HCEC 1CT (cell line): Measurements from ENCODE around the gene MYO1D.

Source experiments
- DNase-seq: peaks from one replicate; pipeline ENCODE4 v3.0.0-alpha.2; 2017

MYO1D gene

DNA sequence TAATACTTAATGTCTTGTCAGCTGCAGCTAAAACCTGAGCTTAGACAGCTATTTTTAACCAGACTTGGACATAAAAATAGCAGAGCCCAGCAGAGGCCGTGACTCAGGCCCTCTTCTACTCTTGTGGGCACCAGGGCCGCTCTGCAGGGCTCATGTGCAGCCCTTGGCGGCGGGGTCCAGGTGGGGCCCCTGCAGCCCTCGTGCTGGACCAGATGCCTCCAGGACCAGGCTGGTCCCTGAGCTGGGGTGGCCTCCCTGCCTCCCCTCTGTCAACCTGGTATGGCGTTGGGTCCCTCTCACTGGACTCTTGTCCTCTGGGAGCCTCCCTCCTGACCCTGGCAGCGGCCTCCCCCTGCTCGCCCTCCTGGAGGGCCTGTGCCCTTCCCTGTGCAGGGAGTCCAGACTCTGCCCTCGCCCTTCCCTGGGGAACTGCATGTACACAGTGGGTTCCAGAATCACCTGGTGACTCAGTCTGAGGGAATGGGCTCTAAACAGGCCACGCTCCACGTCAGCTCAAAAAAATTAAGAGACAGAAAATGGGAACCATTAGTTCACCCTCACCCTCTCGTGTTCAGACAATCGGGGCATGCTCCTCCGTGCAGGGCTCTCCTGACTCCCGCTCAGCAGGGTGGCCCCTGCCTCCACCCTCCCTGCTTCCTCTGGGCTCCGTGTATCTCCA, 380.4 kb downstream of the MYO1D start:
- peak; percentile 90 for DNase-seq

DNA sequence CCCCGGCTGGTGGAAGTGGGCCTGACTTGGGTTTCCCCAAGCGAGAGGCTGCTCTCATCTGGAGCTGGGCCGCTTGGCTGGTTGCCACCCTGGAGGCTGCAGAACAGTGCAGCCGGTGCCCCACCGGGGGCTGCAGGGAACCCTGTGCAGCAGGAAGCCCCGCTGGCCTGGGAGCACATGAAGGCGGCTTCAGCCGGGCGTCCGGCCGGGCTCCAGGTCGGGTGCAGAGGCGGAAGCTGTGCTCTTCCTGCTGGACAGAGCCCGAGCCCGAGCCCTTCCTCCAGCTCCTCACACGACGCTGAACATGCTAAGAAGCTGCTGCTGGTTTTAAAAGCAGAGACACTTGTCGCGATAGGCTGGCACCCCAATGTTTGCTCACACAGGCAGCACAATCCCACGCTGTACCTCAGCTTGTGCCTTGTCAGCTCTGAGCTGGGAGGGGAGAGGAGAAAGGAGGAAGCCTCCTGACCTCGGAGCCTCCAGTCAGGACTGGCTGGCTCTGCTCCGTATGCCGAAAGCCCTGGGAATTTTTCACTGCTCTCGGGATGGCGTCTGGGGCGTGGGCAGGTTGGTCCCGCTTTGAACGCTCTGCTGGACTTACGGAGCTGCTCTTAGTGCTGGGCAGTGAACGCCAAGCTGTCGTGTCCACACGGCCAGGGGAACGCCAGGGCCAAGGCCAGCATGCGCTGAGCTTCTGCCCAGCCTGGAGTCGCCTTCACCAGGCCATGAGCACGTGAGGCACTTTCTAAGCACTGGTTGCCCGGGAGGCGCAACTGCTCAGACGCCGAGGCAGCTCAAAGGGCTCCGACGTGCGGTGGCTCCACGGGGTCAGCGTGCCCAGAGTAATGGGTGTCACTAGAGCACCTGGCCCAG, 381.3 kb downstream of the MYO1D start:
- DNase-seq, result no peak

- no peak for DNase-seq
Measured at GRCh38 chr17:32494621-32495358, 382.1 kb downstream of the MYO1D start.

- DNase-seq, result no peak
Measured at GRCh38 chr17:32493976-32494513, 382.9 kb downstream of the MYO1D start.

DNA sequence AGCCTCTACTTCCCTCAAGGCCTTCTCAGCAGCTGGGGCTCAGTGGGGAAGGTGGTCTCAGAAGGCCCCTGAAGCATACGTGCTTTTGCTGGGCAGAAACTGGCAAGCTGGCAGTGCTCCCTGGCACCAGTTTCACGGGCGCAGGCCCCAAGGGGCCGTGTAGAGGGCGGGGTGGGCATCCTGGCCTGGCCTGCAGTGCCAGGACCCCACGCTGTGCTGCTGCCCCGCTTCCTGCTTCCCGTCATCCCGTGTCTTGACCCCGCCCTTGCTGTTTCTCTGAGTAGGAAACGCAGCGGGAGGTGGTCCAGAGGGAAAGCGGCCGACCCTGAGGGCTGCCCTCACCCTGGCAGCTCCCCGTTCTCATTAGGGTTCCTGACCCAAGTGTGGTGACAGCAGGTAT, 383.4 kb downstream of the MYO1D start:
- DNase-seq, result no peak

DNA sequence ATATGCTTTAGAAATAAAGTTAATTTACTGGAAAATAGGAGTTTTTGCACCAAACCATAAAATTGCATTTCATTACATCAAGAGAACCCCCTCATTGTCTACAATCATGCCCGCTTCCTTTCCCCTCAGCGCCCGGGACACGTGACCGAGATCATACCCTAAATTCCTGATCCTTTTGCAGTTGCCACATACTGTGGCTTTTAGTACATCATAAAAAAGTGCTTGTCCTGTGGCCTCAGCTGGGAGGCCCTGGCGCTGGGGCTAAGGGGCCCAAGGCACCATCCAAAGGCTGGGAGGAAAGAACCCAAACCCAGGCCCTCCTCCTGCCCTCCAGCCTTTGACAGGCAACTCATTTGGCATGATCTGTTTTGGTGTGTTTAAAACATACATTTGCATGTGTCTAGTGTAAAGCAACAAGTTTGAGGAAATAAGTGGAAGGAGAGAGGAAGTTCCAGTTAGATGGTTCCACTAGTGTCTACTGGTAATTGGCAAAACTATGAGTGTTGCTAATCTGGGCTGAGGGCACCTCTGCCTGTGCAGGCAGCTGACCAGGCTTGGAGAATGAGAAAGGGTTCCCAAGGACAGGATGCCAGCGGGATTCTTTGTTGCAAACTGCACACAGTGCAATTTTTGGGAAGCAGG, 384.2 kb downstream of the MYO1D start:
- no peak for DNase-seq

DNA sequence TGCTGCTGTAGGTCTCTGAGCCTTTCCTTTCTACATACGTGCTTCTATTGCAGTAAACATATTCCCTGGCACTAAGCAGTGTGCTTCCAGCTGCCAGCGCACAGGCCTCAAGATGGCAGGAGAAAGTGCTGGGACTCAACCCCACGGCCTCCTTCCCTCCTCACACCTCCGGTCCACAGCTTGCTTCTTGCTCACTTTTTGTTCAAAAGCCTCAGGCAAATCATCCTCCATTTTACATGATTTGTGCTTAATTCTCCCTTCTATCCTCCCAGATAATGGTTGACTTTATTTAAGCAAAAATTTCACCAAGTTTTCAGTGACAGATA, 384.7 kb downstream of the MYO1D start:
- DNase-seq, result no peak

- no peak for DNase-seq
Measured at GRCh38 chr17:32491371-32492263, 385.3 kb downstream of the MYO1D start.

DNA sequence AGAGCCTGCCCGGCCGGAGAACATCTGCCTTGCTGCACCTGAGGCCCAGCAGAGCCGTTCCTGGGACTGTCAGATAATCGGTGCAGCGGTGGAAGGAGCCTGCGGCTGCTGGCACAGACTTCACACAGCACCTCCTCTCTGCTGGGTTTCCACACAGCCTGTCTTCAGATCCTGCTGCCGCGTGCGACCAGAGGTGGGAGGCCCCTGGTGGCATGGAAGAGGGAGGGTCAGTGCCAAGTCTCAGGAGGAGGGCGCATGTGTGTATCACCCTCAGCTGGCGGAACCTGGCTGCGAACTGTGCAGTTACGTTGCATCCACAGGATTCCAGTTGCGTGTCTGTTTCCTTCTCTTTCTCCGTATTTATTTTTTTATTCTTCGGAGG, 386.8 kb downstream of the MYO1D start:
- DNase-seq, result no peak

DNA sequence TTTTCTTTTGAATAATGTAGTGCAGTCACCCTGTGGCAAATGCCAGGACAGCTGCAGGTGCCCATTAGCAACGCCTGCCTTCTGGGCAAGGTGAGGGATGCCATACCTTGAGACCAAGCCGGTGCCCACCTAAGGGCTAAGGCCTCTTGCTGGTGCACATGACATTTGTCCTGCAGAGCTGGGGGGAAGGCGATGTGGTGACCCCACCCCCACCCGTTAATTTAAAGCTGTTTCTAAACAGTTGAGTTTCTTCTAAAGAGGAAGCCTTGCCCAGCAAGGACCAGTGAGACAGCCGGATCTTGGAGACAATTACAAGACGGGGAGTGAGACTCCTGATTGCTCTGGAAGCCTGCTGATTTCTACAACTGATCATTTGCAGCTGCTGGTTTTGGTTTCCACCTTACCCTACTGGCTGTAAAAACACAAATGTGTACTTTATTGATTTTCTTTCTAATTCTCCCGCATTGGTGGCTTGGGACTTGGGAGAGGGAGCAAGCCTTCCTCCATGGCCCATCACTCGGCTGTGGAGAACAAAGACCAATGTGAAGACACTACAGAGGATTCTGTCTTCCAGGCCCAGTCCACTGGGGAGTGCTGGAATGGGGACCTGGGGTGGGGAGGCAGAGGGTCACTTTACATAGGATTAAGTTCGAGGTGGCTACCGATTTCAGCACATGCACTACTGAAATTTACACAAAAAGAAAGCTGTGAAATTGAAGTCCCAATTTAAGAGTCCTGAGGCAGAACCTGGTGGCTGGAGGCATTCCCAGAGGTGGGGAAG, 387.4 kb downstream of the MYO1D start:
- no peak for DNase-seq

DNA sequence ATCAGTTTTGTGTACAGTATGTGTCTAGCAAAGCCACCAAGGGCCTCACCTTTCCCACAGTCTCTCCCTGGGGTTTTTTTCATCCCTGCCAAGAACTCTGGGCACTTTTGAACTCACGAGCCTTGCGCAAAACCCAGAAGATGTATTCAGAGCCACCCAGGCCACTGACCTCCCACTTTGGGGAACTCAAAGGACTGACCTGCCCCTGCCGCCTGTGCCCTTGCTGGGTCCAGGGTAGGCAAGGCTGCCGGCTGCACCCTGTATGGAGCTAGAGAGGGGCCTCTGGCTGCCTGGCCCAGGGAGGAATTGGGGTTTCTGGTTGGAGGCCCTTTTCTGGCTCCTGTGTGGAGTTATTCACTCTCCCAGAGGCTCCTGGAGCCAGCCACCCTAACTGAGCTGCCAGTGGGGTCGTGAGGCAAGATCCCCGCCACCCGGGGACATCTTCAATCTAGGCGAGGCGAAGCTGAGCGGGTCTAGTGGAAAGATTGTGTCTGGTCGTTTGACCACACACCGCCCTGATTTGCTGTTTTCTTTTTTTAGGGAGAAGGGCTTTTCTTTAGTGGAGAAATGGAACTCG, 388.2 kb downstream of the MYO1D start:
- no peak for DNase-seq

GRCh38 chr17:32488177-32488542, 388.8 kb downstream of the MYO1D start:
- no peak for DNase-seq

DNA sequence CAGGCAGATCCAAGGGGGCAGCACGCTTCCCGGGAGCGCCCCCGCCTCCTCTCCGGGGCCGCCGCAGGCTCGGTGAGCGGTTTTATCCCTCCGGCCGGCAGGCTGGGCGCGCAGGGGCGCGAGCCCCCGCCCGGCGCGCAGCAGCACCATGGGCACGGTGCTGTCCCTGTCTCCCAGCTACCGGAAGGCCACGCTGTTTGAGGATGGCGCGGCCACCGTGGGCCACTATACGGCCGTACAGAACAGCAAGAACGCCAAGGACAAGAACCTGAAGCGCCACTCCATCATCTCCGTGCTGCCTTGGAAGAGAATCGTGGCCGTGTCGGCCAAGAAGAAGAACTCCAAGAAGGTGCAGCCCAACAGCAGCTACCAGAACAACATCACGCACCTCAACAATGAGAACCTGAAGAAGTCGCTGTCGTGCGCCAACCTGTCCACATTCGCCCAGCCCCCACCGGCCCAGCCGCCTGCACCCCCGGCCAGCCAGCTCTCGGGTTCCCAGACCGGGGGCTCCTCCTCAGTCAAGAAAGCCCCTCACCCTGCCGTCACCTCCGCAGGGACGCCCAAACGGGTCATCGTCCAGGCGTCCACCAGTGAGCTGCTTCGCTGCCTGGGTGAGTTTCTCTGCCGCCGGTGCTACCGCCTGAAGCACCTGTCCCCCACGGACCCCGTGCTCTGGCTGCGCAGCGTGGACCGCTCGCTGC, 389.3 kb downstream of the MYO1D start:
- DNase-seq, result no peak

- peak; percentile 74 for DNase-seq
Measured at GRCh38 chr17:32486701-32487472, 390.0 kb downstream of the MYO1D start, which contains the start of gene CDK5R1. Gene CDK5R1, plus strand, starts transcription at chr17:32486993. Its CDS starts 628 bp downstream, at chr17:32487621.

DNA sequence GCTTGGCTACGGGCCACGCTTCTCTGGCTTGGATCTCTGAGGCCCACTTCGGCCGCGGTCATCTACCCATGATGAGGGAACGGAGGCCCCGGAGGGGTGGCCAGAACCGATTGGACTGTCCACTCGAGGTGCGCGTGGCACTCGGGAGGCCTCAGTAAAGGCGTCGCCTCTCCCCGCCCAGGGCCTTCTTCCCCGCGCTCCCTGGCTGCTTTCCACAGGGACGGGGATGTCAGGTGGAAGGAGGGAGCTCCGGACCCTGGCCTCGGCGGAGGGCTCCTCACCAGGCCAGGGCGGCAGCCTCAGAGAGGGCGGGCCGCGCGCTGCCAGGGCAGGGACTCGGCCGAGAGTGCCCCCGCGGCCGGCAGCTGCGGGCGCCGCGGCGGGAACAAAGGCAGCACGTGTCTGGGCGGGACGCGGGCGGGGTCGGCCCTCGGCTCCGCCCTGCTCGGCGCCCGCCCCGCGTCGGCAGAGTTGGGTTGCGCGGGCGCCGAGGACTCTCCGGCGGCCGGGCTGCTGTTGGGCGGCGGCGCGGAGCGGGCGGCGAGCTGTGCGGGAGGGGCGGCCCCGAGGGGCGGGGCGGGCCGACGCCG, 390.7 kb downstream of the MYO1D start:
- DNase-seq, result peak; percentile 71

DNA sequence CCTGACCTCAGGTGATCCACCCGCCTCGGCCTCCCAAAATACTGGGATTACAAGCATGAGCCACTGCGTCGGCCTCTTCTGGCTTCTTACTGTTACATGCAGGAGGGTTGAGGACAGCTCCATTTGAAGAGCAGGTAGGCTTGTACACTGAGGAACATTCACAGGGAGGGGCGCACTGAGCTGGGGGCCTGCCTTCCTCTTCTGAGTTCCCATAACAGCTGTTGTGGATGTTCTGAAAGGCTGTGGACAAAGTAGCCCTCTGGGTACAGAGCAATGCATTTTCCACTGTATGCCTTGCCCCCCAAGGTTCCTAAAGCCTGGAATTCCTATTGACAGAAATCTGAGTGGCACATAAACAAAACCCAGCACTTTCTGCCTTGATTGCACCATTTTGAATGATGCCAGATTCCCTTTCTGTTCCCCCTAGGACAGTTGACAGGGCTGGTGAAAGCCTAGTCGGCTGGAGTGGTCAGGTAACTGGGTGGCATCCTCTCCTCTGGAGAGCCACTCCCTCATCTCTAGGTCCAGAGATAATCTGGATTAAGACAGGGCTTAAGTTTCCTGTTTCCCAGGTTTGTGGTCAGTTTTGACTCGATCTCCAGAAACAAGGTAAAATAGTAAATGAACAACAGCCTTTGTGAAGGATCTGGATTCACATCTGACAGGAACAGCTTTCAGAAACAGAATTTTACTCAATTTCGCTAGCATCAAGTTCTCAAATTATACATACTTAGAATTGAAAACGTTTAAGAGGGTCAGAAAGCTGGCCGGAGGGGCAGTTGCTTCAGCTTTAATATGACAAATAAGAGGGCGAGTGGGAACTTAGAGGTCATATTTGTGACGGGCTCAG, 391.4 kb downstream of the MYO1D start:
- DNase-seq, result no peak

DNA sequence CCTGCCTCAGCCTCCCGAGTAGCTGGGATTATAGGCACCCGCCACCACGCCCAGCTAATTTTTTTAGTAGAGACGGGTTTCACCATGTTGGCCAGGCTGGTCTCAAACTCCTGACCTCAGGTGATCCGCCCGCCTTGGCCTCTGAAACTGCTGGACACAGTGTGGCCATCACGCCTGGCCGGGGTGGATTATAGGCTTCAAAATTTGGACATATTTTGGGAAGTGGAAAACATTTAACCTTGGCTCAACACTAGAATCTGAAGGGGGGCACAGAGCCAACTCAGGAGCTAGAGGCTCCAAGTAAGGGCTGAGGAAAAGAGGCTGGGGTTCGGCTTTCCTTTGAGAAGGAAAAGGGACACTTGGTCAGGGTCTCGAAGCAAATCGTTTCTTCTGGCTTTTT, 392.3 kb downstream of the MYO1D start:
- DNase-seq, result no peak

DNA sequence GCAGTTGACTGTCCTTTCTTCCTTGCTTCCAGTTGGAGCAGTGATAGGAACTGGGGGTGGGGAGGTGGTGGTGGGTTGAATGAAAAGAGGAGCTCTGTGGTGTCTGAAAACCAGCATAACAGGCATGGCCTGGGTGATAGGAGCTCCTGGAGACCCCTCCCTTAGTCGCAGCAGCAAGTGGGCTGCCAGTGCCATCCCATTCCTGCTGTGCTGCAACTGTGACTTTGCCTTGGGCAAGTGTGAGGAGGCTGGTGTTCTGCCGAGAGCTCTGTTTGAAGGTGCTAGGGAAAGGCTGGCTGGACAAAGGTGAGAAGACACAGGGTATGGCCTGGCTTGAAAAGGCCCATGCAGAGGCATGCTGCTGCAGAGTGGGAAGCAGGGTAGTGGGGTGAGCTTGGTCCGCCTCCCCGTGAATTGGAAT, 392.9 kb downstream of the MYO1D start:
- no peak for DNase-seq
